Transverse colon (tissue), 4 donors: ENCODE data around the gene CACNA1S. TPM values are rescaled to one million over a fixed set of nuclear protein-coding genes. Genes with fewer than 3 reads are reported as not detected.

ENCODE experiments used
- DNase-seq: peaks from one replicate; pipeline ENCODE4 v3.0.0-alpha.2; 2019
- H3K27ac ChIP-seq, 4 donors: fragments of 200-600 bp; sonication (generic); 2 replicates each; pipeline ENCODE4 v1.5.1; 2016 to 2018; ENCODE audit warnings: inconsistent platforms in 4 of 4
- H3K27me3 ChIP-seq: fragments of 200-600 bp; sonication (generic); 2 replicates; pipeline ENCODE4 v1.5.1; 2017; ENCODE audit warnings: inconsistent platforms
- H3K36me3 ChIP-seq, 4 donors: fragments of 200-600 bp; sonication (generic); 2 replicates each; pipeline ENCODE4 v1.5.1; 2017 to 2019; ENCODE audit warnings: inconsistent platforms in 4 of 4
- H3K4me1 ChIP-seq, 4 donors: fragments of 200-600 bp; sonication (generic); 2 replicates each; pipeline ENCODE4 v1.5.1; 2017 to 2020; ENCODE audit warnings: inconsistent platforms in 4 of 4
- H3K4me3 ChIP-seq, 4 donors: fragments of 200-600 bp; sonication (generic); 1 replicate in 1 of 4; 2 replicates in 3 of 4; pipeline versions ENCODE4 v1.5.1 to v1.6.1; 2017 to 2019; ENCODE audit warnings: inconsistent platforms in 4 of 4
- H3K9me3 ChIP-seq, 2 donors: fragments of 200-600 bp; sonication (generic); 2 replicates each; pipeline ENCODE4 v1.5.1; 2017 to 2019; ENCODE audit warnings: inconsistent platforms in 2 of 2
- CTCF ChIP-seq, 5 experiments: fragments of 200-600 bp in 3 of 5; fragments of 450-650 bp in 2 of 5; sonication (generic) in 3 of 5; IDR thresholded peaks; 1 replicate in 2 of 5; 2 replicates in 3 of 5; pipeline ENCODE4 v1.5.1; 2016 to 2017; ENCODE audit warnings: antibody characterized with exemption in 5 of 5, inconsistent platforms in 3 of 5, mild to moderate bottlenecking in 2 of 5, moderate library complexity in 1 of 5
- EP300 ChIP-seq: sonication (generic); formaldehyde crosslinking; IDR thresholded peaks from one replicate; pipeline ENCODE4 v1.6.1; 2017; ENCODE audit warnings: antibody characterized with exemption, low read depth
- POLR2A ChIP-seq: fragments of 450-650 bp; IDR thresholded peaks from one replicate; pipeline ENCODE4 v1.6.1; 2016; ENCODE audit warnings: antibody characterized with exemption, mild to moderate bottlenecking, moderate library complexity
- POLR2AphosphoS5 ChIP-seq, 3 donors: sonication (generic); formaldehyde crosslinking; IDR thresholded peaks; one replicate each; pipeline ENCODE4 v1.6.1; 2016; ENCODE audit warnings: antibody characterized with exemption in 3 of 3
- WGBS, 2 donors: methylation state at CpG; one replicate each; pipeline ENCODE4 v1.1.5; 2018; ENCODE audit warnings: low coverage in 1 of 2; 5-methylcytosine and 5-hydroxymethylcytosine counted together
- in situ Hi-C, 4 donors: fragments of 200-750 bp; cut with MboI; loops; one replicate each; pipeline versions ENCODE4 v1.15.0 to v1.15.1; 2017; ENCODE audit warnings: low sequenced_read_pairs in 3 of 4, low pct_ligation_motif_present in 1 of 4, low pct_unique_long_range_greater_than_20kb in 1 of 4
- intact Hi-C: fragments of 100-400 bp; cut with DNase I; formaldehyde crosslinking; loops from one replicate; pipeline ENCODE4 v1.15.1; 2023; ENCODE audit warnings: low total_unique reads
- total RNA-seq, 4 donors: library from RNA; depleted of rRNA; stranded (reverse); fragments of >200 nt; gene quantifications; one replicate each; pipeline ENCODE4 v1.1.0, GENCODE V29; 2016

Gene CACNA1S
- total RNA-seq, 4 donors from 2014 or later: not detected

GRCh38 chr1:201051399-201051798, 60.8 kb downstream of the CACNA1S start:
- in situ Hi-C loops: no loop called here
- Histone ChIP-seq H3K36me3 (no peaks in the 10 kb centered on the region), H3K27me3 (no peaks in the 10 kb centered on the region), H3K27ac (no peak overlapping the region), H3K4me3 (no peak overlapping the region), H3K4me1 (peaks cover 0 to 13% (median 4%) of the 10 kb centered on the region in 4 donors), H3K9me3 (no peaks in the 10 kb centered on the region)
- intact Hi-C loops: no loop called here
- 96 to 100% methylated on average over 1 to 2 of the region's 2 CpGs for WGBS, 2 donors
- no peak for TF ChIP-seq POLR2AphosphoS5 (IDR thresholded peaks at IDR 0.05)
- TF ChIP-seq POLR2A: no peak
- no peak for TF ChIP-seq EP300
- no peak for TF ChIP-seq CTCF (IDR thresholded peaks at IDR 0.05)
- no peak for DNase-seq

DNA sequence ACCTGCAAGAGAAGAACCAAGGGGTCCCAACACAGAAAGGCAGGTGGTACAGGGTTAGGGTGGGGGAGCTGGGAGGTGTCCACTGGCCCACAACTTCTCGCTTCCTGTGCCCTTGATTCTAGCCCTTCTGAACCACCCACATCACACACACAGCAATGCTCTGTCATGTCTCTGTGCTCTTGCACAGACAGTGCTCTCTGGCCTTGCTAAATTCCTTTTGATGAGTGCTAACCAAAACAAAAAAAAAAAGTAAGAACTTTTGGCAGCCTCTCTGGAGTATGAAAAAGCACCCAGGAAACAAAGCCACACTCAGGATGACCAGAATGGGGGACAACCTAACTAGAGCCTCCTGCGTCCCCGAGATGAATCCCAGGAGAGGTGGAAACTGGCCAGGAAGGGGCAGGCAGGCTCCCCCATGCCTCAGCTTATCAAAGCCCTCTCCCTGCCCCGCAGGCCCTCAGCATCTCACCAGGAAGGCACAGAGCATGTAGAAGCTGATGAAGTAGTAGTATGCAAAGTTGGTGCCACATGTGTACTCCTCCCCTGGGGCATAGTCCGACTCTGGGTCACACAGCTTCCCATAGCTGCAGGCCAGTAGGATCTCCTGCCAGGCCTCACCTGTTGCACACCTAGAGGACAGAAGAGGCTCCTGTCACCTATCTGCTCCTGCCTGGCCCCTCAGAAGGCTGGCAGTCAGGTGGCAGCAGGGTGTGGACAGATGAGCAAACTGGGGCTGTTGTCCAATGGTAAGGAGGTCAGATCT, 61.5 kb downstream of the CACNA1S start:
- Histone ChIP-seq H3K4me1 (peaks cover 0 to 8% (median 1%) of the 10 kb centered on the region in 4 donors), H3K36me3 (no peaks in the 10 kb centered on the region), H3K9me3 (no peaks in the 10 kb centered on the region), H3K4me3 (no peak overlapping the region), H3K27ac (no peak overlapping the region), H3K27me3 (no peaks in the 10 kb centered on the region)
- in situ Hi-C loops: no loop called here
- WGBS, 2 donors: 64% methylated on average over 5 of the region's 5 CpGs; no CpG with 5 or more reads in 1 of the 2 donors
- DNase-seq: no peak
- intact Hi-C loops: no loop called here
- TF ChIP-seq EP300 (no peak), POLR2AphosphoS5 (IDR thresholded peaks at IDR 0.05) (no peak), CTCF (IDR thresholded peaks at IDR 0.05) (no peak), POLR2A (no peak)

DNA sequence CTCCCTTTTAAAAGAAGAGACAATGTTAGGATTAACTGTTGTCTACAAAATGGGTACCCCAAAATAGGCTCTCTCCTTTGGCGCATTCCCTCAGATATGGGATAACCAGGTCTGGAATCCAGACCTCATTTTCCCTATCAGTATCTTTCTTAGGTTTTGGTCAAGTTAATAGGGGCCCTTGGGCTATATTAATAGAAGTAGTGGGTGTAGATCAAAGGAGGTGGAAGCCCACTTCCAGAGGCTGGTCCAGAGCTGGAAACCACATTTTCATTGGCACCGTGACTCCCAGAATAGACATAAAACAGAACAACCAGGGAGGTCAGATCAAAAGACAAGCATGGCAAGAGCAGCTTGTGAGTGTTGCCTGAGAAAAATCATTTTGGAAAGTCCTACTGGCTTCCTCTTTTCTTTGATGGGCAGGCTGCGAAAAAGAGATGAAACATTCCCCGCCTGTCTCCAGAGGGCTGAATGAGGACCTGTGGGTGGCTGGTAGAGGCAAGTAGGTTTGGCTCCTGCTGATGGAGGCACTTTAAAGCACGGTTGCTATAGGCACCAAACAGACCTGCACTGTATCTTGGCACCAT, 62.9 kb downstream of the CACNA1S start:
- no peaks in the 10 kb centered on the region for H3K27me3 ChIP-seq
- TF ChIP-seq EP300 (no peak), POLR2A (no peak), CTCF (IDR thresholded peaks at IDR 0.05) (no peak), POLR2AphosphoS5 (IDR thresholded peaks at IDR 0.05) (no peak)
- in situ Hi-C loops: loop anchor here in 1 of 4 donors (25.0 kb wide), 1 partner anchor 437 kb away; the partner anchor contains the start of gene KIF14
- H3K4me1 ChIP-seq: no peaks in the 10 kb centered on the region
- no peaks in the 10 kb centered on the region for H3K9me3 ChIP-seq
- intact Hi-C loops: no loop called here
- H3K36me3 ChIP-seq: no peaks in the 10 kb centered on the region
- H3K4me3 ChIP-seq: no peak overlapping the region
- DNase-seq: no peak
- 80 to 84% methylated on average over 1 to 5 of the region's 5 CpGs for WGBS, 2 donors
- H3K27ac ChIP-seq: no peak overlapping the region

- Histone ChIP-seq H3K27me3 (no peaks in the 10 kb centered on the region), H3K4me3 (no peak overlapping the region), H3K36me3 (no peaks in the 10 kb centered on the region), H3K9me3 (no peaks in the 10 kb centered on the region), H3K4me1 (no peaks in the 10 kb centered on the region), H3K27ac (no peak overlapping the region)
- TF ChIP-seq POLR2AphosphoS5 (IDR thresholded peaks at IDR 0.05) (no peak), CTCF (IDR thresholded peaks at IDR 0.05) (no peak), EP300 (no peak), POLR2A (no peak)
- in situ Hi-C loops (loop anchor here in 1 of 4 donors (25.0 kb wide), 1 partner anchor 436 kb away; the partner anchor contains the start of gene KIF14), intact Hi-C loops (no loop called here)
- WGBS, 2 donors: 89% methylated on average over 13 of the region's 13 CpGs; no CpG with 5 or more reads in 1 of the 2 donors
- DNase-seq: no peak
These were observed 63.7 kb downstream of the CACNA1S start for GRCh38 chr1:201048521-201048920.
